ENCODE data around the gene RELN. TPM values are rescaled to one million over a fixed set of nuclear protein-coding genes. Genes with fewer than 3 reads are reported as not detected.

The RELN gene
- polyA plus RNA-seq, 1 donor (not counting 4 experiments of a cell fraction or from before 2014, with no cell fraction given): not detected

GRCh38 chr7:103773726-103774125, 215.7 kb downstream of the RELN start:
- Histone ChIP-seq H4K20me1 (ENCODE audit: control insufficient read depth, extremely low read depth, insufficient read depth, low read length) (no peaks in the 10 kb centered on the region), H3K9me3 (ENCODE audit: control insufficient read depth, low read depth, low read length) (no peaks in the 10 kb centered on the region), H3K79me2 (ENCODE audit: control insufficient read depth, insufficient read depth, low read length) (no peaks in the 10 kb centered on the region), H3K9me1 (ENCODE audit: control insufficient read depth, extremely low read depth, insufficient read depth, low read length) (no peaks in the 10 kb centered on the region), H3K27ac (ENCODE audit: control insufficient read depth, insufficient read depth, low read length) (no peak overlapping the region), H3K4me2 (ENCODE audit: control insufficient read depth, extremely low read depth, insufficient read depth, low read depth, low read length) (no peak overlapping the region), H3K9ac (ENCODE audit: control insufficient read depth, extremely low read depth, insufficient read depth, low read length) (no peak overlapping the region), H2AFZ (ENCODE audit: control insufficient read depth, low read length) (no peak overlapping the region), H3K36me3 (ENCODE audit: control insufficient read depth in 2 of 2, extremely low read depth in 1 of 2, insufficient read depth in 2 of 2, low read length in 2 of 2) (no peaks in the 10 kb centered on the region), H3K4me1 (ENCODE audit: control insufficient read depth, extremely low read depth, insufficient read depth, low read length) (no peaks in the 10 kb centered on the region), H3K4me3 (ENCODE audit: control insufficient read depth in 2 of 3, extremely low read depth in 1 of 3, insufficient read depth in 2 of 3, low read depth in 1 of 3, low read length in 3 of 3) (no peak overlapping the region), H3K27me3 (ENCODE audit: control insufficient read depth, extremely low read depth, insufficient read depth, low read length) (peaks cover 3% of the 10 kb centered on the region)
- no peak for DNase-seq (ENCODE audit: low read depth, low spot score)
- TF ChIP-seq EZH2 (IDR thresholded peaks at IDR 0.05; ENCODE audit: low read length): no peak
- TF ChIP-seq CTCF (optimal IDR thresholded peaks at IDR 0.05 in 1 of 3, IDR thresholded peaks at IDR 0.05 in 1 of 3, conservative IDR thresholded peaks at IDR 0.05 in 1 of 3; ENCODE audit: extremely low read depth in 1 of 3, insufficient read depth in 2 of 3, low read length in 3 of 3): no peak
- dilution Hi-C loops (cut with MboI; ENCODE audit: extremely low pct_ligation_motif_present, low sequenced_read_pairs): loop anchor here (25.0 kb wide), 1 partner anchor 211 kb away; no protein-coding TSS in a partner anchor
- no peak for FAIRE-seq

- H3K4me1 ChIP-seq (ENCODE audit: control insufficient read depth, extremely low read depth, insufficient read depth, low read length): no peaks in the 10 kb centered on the region
- H2AFZ ChIP-seq (ENCODE audit: control insufficient read depth, low read length): no peak overlapping the region
- H3K4me2 ChIP-seq (ENCODE audit: control insufficient read depth, extremely low read depth, insufficient read depth, low read depth, low read length): no peak overlapping the region
- dilution Hi-C loops (cut with MboI; ENCODE audit: extremely low pct_ligation_motif_present, low sequenced_read_pairs): loop anchor here (25.0 kb wide), 1 partner anchor 210 kb away; no protein-coding TSS in a partner anchor
- TF ChIP-seq EZH2 (IDR thresholded peaks at IDR 0.05; ENCODE audit: low read length): no peak
- no peak for TF ChIP-seq CTCF (optimal IDR thresholded peaks at IDR 0.05 in 1 of 3, IDR thresholded peaks at IDR 0.05 in 1 of 3, conservative IDR thresholded peaks at IDR 0.05 in 1 of 3; ENCODE audit: extremely low read depth in 1 of 3, insufficient read depth in 2 of 3, low read length in 3 of 3)
- FAIRE-seq: no peak
- no peaks in the 10 kb centered on the region for H3K9me3 ChIP-seq (ENCODE audit: control insufficient read depth, low read depth, low read length)
- no peaks in the 10 kb centered on the region for H3K36me3 ChIP-seq (ENCODE audit: control insufficient read depth in 2 of 2, extremely low read depth in 1 of 2, insufficient read depth in 2 of 2, low read length in 2 of 2)
- H3K27me3 ChIP-seq (ENCODE audit: control insufficient read depth, extremely low read depth, insufficient read depth, low read length): peaks cover 3% of the 10 kb centered on the region
- DNase-seq (ENCODE audit: low read depth, low spot score): no peak
- H3K79me2 ChIP-seq (ENCODE audit: control insufficient read depth, insufficient read depth, low read length): no peaks in the 10 kb centered on the region
- H3K4me3 ChIP-seq (ENCODE audit: control insufficient read depth in 2 of 3, extremely low read depth in 1 of 3, insufficient read depth in 2 of 3, low read depth in 1 of 3, low read length in 3 of 3): no peak overlapping the region
- no peak overlapping the region for H3K9ac ChIP-seq (ENCODE audit: control insufficient read depth, extremely low read depth, insufficient read depth, low read length)
- H4K20me1 ChIP-seq (ENCODE audit: control insufficient read depth, extremely low read depth, insufficient read depth, low read length): no peaks in the 10 kb centered on the region
- H3K9me1 ChIP-seq (ENCODE audit: control insufficient read depth, extremely low read depth, insufficient read depth, low read length): no peaks in the 10 kb centered on the region
- no peak overlapping the region for H3K27ac ChIP-seq (ENCODE audit: control insufficient read depth, insufficient read depth, low read length)
Measured at GRCh38 chr7:103772171-103772773, 217.2 kb downstream of the RELN start.

Data from keratinocyte (primary cell).